ENCODE measurements around the gene EXOC6B.

Gene EXOC6B

DNA sequence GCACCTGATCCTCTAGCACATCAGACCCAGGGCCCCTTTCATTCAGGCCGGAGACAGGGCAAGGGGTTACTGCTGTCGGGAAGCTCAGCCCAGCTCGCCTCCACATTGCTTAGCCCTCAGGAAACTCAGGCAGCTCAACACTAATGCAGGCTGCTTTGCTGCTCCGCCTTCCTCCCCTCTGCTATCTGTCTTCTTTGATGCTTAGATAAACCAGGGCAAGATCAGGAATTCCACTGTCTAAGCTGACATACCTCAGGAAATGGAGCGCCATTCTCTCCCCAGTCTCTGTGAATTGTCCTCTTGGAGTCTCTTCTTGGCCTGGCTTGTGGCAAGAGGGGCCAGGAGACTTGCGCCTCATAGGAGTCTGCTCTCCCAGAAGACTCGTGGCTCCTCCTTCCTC is 25.5 kb upstream of the EXOC6B start:
- TF ChIP-seq, protein P1, sequence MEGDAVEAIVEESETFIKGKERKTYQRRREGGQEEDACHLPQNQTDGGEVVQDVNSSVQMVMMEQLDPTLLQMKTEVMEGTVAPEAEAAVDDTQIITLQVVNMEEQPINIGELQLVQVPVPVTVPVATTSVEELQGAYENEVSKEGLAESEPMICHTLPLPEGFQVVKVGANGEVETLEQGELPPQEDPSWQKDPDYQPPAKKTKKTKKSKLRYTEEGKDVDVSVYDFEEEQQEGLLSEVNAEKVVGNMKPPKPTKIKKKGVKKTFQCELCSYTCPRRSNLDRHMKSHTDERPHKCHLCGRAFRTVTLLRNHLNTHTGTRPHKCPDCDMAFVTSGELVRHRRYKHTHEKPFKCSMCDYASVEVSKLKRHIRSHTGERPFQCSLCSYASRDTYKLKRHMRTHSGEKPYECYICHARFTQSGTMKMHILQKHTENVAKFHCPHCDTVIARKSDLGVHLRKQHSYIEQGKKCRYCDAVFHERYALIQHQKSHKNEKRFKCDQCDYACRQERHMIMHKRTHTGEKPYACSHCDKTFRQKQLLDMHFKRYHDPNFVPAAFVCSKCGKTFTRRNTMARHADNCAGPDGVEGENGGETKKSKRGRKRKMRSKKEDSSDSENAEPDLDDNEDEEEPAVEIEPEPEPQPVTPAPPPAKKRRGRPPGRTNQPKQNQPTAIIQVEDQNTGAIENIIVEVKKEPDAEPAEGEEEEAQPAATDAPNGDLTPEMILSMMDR (conservative IDR thresholded peaks at IDR 0.05): no peak

DNA sequence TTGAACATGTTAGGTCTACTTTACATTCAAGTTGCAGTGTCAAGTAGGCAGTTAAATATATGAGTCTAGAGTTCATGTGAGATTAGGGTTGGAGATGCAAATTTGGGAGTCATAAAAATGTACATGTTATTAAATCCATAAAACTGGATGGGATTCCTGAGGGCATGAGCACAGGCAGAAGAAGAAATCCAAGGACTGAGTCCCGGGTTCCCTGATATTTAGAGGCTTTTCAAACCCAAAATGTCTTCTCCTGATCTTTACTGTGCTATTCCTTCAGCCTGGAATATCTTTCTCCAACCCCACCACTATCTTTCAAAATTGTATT is 23.3 kb upstream of the EXOC6B start:
- TF ChIP-seq, protein P1 (conservative IDR thresholded peaks at IDR 0.05): no peak
- no peak overlapping the region for H3K27ac ChIP-seq

More for the DNA sequence above, 25.5 kb upstream of the EXOC6B start:
- H3K27ac ChIP-seq: no peak overlapping the region

DNA sequence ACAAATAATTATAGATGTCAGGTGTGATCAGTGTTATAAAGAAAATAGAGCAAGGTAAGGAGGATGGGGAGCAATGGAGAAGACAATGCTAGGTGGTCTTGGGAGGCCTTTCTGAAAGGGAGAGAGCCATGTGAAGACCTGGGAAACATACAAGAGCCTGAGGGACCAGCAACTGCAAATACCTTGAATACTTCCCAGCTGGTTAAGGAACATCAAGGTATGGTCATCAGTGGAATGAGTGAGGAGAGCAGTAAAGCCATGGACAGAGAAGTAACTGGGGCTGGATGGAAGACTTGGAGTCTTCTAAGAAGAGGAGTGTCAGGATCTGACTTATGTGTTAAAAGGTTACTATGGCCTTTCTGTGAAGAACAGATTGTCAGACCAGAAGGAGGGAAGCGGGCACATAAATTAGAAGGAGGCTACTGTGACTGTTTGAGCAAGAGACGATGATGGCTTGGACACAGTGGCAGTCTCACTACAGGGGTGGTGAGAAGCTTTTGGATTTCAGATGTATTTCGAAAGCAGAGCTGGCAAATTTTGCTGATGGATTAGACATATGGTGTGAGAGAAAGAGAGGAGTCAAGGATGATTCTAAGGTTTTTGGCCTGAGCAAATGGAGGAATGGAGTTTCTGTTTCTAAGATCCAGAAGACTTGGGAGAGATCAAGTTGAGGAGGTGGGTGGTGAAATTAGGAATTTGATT is 22.8 kb upstream of the EXOC6B start:
- H3K27ac ChIP-seq: no peak overlapping the region
- TF ChIP-seq, protein P1 (conservative IDR thresholded peaks at IDR 0.05): no peak

DNA sequence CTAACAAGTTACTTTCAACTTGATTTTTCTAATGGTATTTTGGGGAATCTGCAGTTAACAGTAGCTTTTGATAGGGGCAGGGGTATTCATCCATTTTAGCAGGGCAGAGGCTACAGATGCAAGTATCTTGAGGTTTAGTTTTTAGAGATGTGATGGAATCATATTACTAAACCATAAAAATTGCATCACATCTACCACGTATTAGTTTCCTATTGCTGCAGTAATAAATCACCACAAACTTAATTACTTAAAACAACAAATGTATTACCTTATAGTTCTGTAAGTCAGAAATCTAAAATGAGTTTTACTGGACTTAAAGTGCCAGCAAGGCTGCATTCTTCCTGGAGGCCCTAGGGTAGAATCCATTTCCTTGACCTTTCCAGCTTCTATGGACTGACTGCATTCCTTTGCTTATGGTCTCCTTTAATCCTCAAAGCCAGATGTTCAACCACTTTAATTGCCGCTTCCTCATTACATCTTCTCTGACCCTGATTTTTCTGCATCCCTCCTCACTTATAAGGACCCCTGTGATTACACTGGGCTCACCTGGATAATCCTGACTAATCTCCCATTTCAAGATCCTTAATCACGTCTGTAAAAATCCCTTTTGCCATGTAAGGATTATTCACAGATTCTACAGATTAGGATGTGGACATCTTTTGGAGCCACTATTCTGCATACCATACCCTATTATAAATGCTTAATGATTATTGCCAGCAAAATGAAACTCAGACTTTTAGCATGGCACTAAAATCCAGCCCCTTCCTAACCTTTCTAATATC is 21.9 kb upstream of the EXOC6B start:
- H3K27ac ChIP-seq: no peak overlapping the region
- TF ChIP-seq, protein P1 (conservative IDR thresholded peaks at IDR 0.05): no peak

DNA sequence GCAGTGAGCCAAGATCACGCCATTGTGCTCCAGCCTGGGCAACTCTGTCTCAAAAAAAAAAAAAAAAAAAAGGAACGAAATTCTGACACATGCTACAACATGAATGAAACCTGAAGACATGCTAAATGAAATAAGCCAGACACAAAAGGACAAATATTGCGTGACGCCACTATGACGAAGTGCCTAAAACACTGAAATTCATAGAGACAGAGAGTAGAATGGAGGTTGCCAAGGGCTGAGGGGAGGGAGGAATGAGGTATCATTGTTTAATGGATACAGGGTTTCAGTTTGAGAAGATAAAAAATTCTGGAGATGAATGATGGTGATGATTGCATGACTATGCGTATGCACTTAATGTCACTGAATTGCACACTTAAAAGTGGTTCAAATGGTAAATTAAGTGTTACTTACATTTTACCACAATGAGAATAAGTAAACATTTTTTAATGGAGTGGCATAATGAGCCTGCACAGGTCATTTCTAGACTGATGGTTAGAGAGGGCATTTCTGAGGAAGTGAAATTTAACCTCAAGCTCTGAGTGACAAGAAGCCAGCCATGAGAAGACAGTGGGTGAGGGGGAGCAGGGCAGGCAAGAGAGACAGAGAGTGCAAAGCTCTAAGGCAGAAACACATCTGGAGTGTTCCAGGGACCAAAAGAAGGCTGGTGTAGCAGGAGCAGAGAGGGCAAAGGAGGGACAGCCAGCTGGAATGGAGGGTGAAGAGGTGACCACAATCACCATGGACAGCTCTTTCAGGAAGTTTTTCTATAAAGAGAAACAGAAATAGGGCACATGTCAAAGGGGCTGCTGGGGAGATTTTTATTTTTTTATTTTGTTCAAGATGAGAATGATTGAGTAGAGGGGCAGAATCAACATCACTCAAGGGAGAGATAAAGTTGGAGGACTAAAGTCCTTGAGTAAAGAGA is 20.6 kb upstream of the EXOC6B start:
- no peak overlapping the region for H3K27ac ChIP-seq
- TF ChIP-seq, protein P1 (conservative IDR thresholded peaks at IDR 0.05): no peak

DNA sequence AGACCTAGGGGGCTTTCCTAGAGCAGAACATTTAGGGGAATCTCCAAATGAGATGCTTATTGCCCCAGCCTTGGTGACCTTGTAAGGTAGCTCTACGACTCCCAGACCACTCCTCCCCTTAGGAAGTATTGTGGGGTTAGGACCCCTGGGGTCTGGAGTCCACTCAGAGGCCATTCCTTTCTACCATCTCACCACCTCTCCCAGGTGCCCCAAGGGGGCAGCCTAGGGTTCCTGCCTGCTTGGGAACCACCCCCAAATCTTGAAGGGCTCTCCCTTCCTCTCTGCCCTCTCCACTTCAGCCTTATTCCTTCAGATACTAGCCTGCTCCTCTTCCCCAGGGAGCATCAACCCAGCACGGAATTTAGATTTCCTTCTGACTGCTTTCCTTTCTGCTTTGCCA is 17.5 kb upstream of the EXOC6B start:
- no peak overlapping the region for H3K27ac ChIP-seq
- TF ChIP-seq, protein P1 (conservative IDR thresholded peaks at IDR 0.05): no peak

All from VCaP (cell line).